ENCODE data around the gene RBMS2.

DNA sequence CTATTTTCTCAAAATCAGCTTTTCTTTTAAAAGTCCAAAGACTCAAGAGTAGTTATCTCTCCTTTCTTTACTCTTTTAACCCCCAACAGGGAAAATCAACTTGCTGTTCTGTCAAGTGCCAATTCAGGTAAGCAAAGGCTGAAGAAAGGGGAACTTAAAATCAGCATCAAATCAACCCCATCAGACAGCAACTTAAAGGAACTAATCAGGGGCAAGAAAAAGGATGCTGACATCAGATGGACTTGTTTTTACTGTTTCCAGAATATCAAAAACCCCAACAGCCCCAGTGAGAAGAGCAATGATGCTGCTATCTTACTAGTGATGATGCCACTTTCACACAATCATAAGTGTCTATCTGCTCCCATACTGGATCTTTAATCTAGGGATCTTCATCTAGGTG lies 105.1 kb downstream of the RBMS2 start:
- TF ChIP-seq, protein P1, sequence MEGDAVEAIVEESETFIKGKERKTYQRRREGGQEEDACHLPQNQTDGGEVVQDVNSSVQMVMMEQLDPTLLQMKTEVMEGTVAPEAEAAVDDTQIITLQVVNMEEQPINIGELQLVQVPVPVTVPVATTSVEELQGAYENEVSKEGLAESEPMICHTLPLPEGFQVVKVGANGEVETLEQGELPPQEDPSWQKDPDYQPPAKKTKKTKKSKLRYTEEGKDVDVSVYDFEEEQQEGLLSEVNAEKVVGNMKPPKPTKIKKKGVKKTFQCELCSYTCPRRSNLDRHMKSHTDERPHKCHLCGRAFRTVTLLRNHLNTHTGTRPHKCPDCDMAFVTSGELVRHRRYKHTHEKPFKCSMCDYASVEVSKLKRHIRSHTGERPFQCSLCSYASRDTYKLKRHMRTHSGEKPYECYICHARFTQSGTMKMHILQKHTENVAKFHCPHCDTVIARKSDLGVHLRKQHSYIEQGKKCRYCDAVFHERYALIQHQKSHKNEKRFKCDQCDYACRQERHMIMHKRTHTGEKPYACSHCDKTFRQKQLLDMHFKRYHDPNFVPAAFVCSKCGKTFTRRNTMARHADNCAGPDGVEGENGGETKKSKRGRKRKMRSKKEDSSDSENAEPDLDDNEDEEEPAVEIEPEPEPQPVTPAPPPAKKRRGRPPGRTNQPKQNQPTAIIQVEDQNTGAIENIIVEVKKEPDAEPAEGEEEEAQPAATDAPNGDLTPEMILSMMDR (IDR thresholded peaks at IDR 0.05): no peak
- TF ChIP-seq ZFX (IDR thresholded peaks at IDR 0.05; ENCODE audit: borderline replicate concordance): no peak
